Middle frontal gyrus (tissue), 1 donor: ENCODE measurements around the gene NTM.

Source experiments
- DNase-seq: peaks from one replicate; pipeline ENCODE4 v3.0.0-alpha.2; 2015; ENCODE audit warnings: low spot score; ENCODE audit errors: extremely low spot score

NTM gene

GRCh38 chr11:131684111-131685060, 314.0 kb downstream of the NTM start:
- DNase-seq = no peak

GRCh38 chr11:131685206-131685605, 314.8 kb downstream of the NTM start:
- DNase-seq = no peak

GRCh38 chr11:131685906-131686305, 315.5 kb downstream of the NTM start:
- no peak for DNase-seq

- no peak for DNase-seq
These were observed 316.4 kb downstream of the NTM start for GRCh38 chr11:131686836-131687235.

- DNase-seq = no peak
These were observed 317.1 kb downstream of the NTM start for GRCh38 chr11:131687291-131688047.

GRCh38 chr11:131688048-131688693, 317.8 kb downstream of the NTM start:
- DNase-seq = no peak

- no peak for DNase-seq
These were observed 318.9 kb downstream of the NTM start for GRCh38 chr11:131689049-131689925.

GRCh38 chr11:131690362-131690761, 319.9 kb downstream of the NTM start:
- no peak for DNase-seq

- DNase-seq = no peak
These were observed 320.4 kb downstream of the NTM start for GRCh38 chr11:131690776-131691175.

- no peak for DNase-seq
These were observed 321.0 kb downstream of the NTM start for GRCh38 chr11:131691181-131692041.

GRCh38 chr11:131692151-131692550, 321.7 kb downstream of the NTM start:
- DNase-seq = no peak

GRCh38 chr11:131692961-131693360, 322.5 kb downstream of the NTM start:
- no peak for DNase-seq

- DNase-seq = peak; percentile 29
These were observed 323.3 kb downstream of the NTM start for GRCh38 chr11:131693756-131694155.

- peak; percentile 72 for DNase-seq
These were observed 324.4 kb downstream of the NTM start for GRCh38 chr11:131694526-131695424.

- no peak for DNase-seq
These were observed 325.5 kb downstream of the NTM start for GRCh38 chr11:131695889-131696429.

- DNase-seq = no peak
These were observed 326.3 kb downstream of the NTM start for GRCh38 chr11:131696690-131697089.

- no peak for DNase-seq
These were observed 332.9 kb downstream of the NTM start for GRCh38 chr11:131703311-131703710.

GRCh38 chr11:131704682-131705081, 334.3 kb downstream of the NTM start:
- no peak for DNase-seq

GRCh38 chr11:131710511-131710910, 340.1 kb downstream of the NTM start:
- DNase-seq = no peak
